GM08714 (cell line): ENCODE data around the gene RTP5.
"Not testable (repeated sequence)": the region's sequence is repeated elsewhere in the genome, so short reads cannot be mapped to it uniquely, and the experiment has no call there.

ENCODE experiments used
- H3K4me3 ChIP-seq: fragments of 200-500 bp; sonication (Bioruptor generic); 2 replicates; pipeline ENCODE4 v1.5.1; 2014; ENCODE audit warnings: mild to moderate bottlenecking, low read length, inconsistent platforms
- ZNF274 ChIP-seq: IDR thresholded peaks from 2 replicates; pipeline ENCODE4 v1.6.1; 2012; ENCODE audit warnings: mild to moderate bottlenecking, low read depth, low read length

RTP5 gene

DNA sequence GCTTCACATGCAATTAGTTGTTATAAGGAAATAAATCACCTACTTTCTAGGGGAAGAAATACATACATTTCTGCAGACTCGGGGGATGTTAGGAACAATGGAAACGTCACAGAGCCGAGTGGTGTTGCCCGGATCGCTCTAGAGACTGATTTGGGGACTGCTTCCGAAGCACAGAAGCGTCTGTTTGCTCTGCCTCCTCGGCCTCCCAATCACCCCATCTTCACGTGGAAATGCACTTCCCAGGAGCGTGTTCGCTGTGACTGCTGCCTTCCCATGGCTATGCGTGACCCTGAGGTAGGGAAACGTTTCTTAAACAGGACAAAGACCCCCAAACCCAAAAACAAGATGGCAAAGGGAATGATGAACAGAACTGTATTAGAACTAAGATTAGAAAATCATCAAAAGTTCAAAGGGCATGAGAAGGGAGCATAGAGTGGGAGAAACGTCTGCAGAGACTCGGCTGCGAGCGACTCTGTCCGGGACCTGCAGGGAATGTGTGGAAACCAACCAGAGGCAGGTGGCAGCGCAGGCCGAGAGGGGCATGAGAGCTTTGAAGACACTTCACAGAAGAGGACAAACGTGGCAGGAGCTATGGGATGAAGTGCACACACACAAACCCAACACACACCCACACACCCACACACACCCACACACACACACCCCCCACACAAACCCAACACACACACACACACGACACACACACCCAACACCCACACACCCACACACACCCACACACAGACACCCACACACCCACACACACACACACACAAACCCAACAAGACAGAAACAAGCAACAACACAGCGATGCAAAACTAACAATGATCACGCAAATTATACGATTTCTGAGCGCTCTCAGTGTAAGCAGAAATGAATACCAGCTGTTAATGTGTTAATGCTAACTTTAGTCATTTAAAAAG lies 41.3 kb downstream of the RTP5 start:
- H3K4me3 ChIP-seq: no peak overlapping the region
- no peak for TF ChIP-seq ZNF274

DNA sequence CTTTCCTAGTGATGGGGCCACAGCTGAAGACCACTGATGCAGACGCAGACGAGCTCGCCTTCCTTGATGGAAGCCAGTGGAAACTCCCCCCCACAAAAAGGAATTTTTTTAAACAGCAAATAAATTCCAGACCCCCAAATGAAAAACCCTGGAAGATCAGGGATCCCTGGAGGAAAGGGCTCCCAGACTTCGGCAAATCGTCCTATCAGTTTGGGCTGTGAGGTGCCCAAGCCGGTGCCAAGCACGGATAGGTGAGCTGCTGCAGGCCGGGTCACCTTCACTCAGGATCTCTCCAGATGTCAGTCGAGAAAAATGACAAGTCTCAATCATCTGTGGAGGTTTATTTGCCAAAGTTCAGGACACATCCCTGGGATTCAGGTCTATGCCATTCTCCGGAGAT lies 42.0 kb downstream of the RTP5 start:
- no peak for TF ChIP-seq ZNF274
- no peak overlapping the region for H3K4me3 ChIP-seq

DNA sequence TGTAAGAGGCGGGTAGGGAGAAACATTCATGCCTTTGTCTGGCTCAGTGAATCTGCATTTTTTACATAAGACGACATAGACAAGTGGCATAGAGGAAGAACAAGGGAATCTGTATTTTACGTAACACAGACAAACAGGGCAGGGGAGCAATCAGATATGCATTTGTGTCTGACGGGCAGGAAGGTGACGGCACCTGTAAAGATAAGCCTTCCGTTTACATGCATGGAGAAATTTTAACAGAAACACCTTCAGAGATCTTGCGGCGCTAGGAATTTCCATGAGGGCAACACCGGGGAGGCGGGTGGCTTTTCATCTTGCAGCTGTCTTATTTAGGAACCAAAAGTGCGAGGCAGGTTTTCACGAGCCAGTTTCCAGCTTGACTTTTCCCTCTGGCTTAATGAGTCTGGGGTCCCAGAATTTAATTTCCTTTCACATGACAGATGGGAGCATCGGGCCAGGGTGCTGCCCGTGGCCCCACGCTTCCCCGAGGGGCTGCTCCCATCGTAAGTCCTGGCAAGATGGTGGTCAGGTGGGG lies 42.6 kb downstream of the RTP5 start:
- H3K4me3 ChIP-seq: no peak overlapping the region
- TF ChIP-seq ZNF274: no peak

DNA sequence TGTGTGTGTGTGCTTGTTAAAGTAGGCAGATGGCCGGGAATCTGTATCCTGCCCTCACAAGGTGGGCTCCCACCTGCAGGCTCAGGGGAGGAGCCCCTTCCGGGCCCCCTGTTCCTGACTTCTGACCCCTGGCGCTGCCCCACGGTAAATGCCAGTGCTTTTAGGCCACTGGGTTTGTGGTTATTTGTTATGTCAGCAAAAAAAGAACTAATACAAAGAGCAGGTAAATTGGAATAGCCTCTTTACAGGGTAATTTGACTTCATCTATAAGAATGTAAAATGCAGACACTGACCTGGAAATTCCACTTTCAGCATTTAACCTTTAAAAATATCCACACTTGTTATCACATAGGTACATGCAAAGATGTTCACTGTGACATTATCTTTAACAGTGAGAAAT lies 44.2 kb downstream of the RTP5 start:
- TF ChIP-seq ZNF274: no peak
- no peak overlapping the region for H3K4me3 ChIP-seq

DNA sequence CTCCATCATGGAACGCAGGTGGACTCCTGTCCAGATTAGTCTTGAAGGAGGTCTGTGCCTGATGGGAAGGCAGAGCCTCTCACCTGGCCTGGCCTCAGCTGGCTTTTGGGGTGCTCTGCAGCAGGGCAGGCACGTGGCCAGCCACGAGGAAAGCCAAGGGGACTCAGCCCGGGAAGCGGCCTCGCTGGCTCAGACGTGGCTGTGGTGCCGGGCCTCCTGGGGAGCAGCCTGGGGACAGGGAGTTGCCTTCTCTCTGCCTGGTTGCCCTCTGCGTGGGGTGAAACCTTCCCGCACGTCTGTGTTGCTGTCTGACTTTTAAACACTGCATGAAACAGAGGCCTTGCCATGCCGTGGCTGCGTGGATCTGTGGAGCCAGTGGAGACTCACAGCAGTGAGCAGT lies 45.0 kb downstream of the RTP5 start:
- H3K4me3 ChIP-seq: no peak overlapping the region
- TF ChIP-seq ZNF274: no peak

DNA sequence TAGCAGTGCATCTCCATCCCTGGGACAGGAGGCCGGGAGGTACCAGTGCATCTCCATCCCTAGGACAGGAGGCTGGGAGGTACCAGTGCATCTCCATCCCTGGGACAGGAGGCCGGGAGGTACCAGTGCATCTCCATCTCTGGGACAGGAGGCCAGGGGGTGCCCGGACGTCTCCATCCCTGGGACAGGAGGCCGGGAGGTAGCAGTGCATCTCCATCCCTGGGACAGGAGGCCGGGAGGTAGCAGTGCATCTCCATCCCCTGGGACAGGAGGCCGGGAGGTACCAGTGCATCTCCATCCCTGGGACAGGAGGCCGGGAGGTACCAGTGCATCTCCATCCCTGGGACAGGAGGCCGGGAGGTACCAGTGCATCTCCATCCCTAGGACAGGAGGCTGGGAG lies 52.1 kb downstream of the RTP5 start:
- not testable (repeated sequence) for H3K4me3 ChIP-seq

DNA sequence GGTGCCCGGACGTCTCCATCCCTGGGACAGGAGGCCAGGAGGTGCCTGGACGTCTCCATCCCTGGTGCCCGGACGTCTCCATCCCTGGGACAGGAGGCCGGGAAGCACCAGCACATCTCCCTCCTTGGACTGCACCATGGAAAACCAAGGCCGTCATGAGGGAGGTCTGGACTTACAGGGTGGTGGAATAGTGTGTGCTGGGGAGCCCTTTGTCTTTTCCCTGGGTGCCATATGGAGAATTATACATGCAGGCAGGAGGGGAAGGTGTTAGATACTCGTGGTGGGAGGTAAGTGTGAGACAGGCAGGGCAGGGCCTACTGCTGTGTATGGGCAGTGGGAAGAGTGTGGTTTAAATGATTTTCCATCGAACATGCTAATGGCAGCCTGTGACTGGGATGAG lies 52.9 kb downstream of the RTP5 start:
- no peak overlapping the region for H3K4me3 ChIP-seq
- TF ChIP-seq ZNF274: no peak

DNA sequence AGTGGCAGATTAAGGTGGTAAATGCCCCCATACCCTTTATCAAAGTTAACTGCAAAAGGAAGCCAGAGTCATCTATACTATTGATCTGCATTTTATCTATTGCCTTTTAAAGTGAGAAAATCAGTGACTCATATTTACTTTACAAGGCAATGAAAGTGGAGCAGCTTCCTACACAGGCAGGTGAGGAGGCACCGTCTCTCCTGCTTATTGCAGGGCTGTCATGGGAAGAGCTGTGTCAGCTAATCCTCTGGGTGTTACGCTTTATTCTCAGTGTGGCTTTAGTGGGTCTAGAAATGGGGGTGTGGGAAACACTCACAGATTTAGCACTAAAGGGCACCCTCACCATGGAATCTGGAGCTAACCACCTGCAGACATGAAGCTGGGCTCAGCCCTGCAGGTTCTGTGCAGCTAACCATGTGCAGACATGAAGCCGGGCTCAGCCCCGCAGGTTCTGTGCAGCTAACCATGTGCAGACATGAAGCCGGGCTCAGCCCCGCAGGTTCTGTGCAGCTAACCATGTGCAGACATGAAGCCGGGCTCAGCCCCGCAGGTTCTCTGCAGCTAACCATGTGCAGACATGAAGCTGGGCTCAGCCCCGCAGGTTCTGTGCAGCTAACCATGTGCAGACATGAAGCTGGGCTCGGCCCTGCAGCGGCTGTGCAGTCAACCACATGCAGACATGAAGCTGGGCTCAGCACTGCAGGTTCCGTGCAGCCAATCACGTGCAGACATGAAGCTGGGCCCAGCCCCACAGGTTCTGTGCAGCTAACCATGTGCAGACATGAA lies 53.5 kb downstream of the RTP5 start:
- not testable (repeated sequence) for H3K4me3 ChIP-seq
